Fibroblast of upper back skin (primary cell): ENCODE results near the gene CCNY.
A peak's percentile ranks its signal among the peaks of the same experiment; 100 is the strongest.
"Not testable (repeated sequence)": the region's sequence is repeated elsewhere in the genome, so short reads cannot be mapped to it uniquely, and the experiment has no call there.

Experiments
- DNase-seq: peaks from one replicate; pipeline ENCODE4 v3.0.0-alpha.2; 2013

The CCNY gene

GRCh38 chr10:35409808-35410207, 73.5 kb downstream of the CCNY start:
- no peak for DNase-seq

DNA sequence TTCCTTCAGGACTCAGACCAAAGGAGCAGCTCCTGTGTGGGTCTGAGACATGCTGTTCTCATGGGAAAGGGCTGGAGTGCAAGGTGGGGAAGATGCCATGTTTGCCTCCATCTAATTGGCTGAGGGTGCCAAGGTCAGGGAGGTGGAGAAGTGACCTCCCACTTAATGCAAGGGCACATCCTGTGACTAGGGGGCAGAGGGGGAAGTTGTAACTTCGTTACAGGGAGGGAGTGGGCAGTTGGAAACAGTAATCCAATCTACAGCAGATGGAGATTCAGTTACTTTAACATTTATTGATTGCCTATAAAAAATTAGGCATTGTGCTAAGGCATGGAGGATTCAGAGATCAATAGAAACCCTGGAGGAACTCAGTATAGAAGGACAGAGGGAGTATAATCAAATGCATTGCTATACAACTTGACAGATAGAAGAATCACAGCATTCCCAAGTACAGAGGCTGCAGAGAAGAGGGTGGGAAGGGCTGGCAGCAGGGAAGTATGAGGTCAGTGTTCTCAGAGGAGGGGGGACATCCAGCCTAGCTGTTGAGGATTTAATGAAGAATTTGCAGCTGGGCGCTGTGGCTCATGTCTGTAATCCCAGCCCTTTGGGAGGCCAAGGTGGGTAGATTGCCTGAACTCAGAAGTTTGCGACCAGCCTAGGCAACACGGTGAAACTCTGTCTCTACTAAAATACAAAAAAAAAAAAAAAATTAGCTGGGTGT, 75.9 kb downstream of the CCNY start:
- peak; percentile 41 for DNase-seq

DNA sequence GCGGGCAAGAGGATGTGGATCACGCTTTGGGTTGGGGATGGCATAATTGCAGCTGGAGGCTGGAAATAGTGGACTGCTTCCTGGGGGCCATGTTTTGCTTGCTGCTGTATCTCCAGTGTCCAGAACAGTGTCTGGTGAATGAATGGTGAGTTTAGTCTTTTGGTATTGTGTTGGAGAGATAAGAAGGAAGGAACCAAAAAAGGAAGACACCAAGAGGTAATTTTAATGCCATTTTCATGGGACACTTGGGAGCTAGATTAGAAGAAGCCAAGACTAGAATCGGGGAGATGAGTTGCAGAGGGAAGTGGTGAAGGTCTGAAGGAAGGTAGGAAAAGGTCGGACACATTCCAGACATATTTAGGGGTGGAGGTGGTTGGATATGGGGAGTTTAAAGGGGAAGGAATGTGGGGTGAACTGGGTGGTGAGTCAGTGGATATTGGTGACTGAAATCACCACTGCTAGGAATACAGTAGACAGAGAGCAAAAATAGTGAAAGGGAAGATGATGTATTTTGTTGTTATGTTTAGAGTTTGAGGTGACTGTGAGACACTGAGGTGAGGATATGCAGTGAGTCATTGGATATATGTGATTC, 76.7 kb downstream of the CCNY start:
- peak; percentile 81 for DNase-seq

GRCh38 chr10:35413985-35414861, 77.9 kb downstream of the CCNY start:
- DNase-seq, result peak; percentile 39

- no peak for DNase-seq
Measured at GRCh38 chr10:35415505-35415904, 79.2 kb downstream of the CCNY start.

DNA sequence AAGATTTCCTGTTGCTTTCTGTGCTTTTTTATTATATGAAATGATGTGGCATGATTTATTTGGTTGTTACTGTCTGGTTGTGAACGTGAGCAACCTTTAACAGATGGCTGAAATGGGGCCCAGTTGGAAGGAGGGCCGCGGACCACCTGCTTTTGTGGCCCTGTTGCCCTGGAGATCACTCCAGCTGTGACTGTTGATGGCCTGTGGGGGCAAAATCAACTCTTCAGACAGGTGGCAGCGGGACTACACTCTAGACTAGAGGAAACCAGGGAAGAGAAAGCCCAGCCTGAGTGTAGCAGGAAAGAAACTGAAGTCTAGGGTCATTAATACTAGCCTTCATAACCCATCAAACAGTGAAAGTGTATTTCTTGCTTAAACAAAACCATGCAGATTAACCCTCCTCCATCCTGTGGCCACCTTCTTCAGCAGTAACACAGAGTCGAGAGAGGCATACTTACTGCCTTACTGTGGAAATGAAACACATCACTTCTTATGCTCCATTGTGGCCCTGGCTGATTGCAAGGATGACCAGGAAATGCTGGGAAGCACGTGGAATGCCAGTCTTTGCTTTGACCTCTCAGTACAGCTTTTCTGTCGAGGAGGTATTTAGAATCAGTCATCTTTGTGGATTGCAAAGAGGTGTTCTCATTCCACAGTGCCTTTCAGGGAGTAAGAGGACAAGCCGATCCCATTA, 80.5 kb downstream of the CCNY start:
- peak; percentile 45 for DNase-seq

- DNase-seq, result no peak
Measured at GRCh38 chr10:35417313-35417625, 81.0 kb downstream of the CCNY start.

GRCh38 chr10:35417795-35418194, 81.5 kb downstream of the CCNY start:
- no peak for DNase-seq

GRCh38 chr10:35418580-35418979, 82.3 kb downstream of the CCNY start:
- not testable (repeated sequence) for DNase-seq

- DNase-seq, result no peak
Measured at GRCh38 chr10:35420044-35420443, 83.7 kb downstream of the CCNY start.

DNA sequence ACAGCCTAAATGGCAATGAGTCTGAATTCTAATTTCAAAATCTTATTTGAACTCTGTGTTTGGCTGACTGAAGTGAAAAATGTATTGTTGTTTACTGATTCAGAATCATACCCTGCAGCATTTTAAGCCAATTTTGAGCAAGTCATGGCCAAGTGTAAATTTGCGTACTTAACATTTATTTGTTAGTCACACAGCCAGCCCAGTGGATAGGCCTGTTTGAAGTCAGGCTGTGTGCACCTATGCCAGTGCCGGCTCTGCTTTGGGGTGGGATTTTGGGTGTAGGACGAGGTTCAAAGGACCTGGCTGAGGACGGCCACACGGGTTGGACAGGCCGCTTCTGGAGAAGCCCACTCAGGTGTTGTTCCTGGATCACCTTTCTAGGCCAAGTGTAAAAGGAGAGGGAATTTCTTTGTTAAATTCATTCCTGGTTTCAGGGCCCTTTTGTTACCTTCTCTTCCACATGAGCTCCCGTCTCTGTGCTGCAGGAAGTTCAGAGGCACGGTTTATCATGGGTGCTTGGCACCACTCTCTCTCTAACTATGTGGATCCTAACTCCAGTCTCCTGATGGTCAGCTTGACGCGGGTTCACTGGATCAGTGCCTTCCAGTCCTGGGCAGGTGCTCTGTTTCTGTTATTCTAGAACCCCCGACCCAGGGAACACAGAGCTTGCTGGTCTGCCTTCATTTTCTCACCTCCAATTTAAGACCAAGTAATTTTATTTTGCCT, 84.7 kb downstream of the CCNY start:
- no peak for DNase-seq

- DNase-seq, result peak; percentile 83
Measured at GRCh38 chr10:35421553-35422178, 85.4 kb downstream of the CCNY start.

- DNase-seq, result no peak
Measured at GRCh38 chr10:35422228-35422627, 85.9 kb downstream of the CCNY start.

GRCh38 chr10:35423505-35424306, 87.4 kb downstream of the CCNY start:
- DNase-seq, result peak; percentile 73

DNA sequence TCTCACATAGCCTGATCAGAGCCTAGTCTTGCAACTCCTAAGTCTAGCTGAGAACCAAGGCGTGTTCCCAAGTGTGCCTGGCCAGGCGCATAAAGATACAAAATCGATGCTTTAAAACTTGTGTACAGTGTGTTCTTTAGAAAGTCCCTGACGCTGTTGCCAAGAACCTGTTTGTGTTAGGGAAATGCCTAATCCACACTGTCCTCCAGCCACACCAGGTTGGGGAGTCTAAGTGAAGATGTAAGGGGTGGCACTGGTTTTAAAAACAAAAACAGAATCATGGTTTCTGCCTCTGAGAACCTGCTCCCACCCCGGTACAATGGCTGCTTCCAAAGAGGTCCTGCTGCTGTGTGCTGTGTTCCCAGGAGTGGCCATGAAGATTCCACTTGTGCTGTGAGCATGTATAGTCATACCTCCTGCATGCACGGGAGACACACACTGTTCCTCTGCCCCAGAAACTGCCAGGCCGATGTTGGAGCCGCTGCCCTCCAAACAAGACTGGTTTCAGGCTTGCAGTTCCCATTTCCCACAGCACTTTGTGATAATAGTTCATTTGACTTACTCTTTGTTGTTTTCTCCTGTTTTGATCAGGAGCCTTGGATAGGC, 88.5 kb downstream of the CCNY start:
- no peak for DNase-seq

- peak; percentile 45 for DNase-seq
Measured at GRCh38 chr10:35425595-35425994, 89.3 kb downstream of the CCNY start.

DNA sequence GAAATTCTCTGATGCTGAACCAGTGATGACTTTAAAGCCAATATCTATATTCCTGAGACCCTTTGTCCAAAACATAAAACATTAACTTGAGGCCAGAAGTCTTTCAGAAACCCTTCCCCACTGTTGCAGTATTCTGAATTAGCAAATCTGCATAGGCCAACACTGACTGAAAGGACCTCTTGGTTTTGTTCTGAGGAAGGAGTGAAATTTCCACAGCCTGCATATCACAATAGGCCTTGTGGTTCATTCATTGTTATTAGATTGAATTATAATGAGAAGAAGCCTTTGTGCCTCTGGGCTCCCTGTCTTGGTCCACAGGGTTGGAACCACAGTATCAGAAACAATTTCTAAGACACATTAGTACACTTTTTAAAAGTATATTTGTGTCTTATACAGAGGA, 90.3 kb downstream of the CCNY start:
- DNase-seq, result no peak

GRCh38 chr10:35427543-35427942, 91.2 kb downstream of the CCNY start:
- DNase-seq, result no peak

DNA sequence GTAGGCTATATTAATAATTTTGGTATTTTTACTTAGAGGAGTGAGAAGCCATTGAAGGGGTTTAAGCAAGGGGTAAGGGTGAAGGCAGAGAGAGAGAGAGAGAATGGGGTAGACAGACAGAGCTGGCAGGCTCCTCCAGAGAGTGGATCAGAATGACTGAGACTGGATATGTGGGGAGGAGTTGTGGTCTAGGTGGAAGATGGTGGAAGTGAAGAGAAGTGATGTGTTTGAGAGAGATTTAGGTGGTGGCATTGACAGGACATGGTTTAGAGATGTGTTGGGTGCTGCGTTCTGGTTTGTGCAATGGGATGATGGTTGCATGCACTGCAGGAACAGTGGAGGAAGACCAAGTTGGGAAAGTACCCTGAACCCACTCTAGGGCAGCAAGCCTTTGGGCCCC, 92.2 kb downstream of the CCNY start:
- DNase-seq, result no peak

- no peak for DNase-seq
Measured at GRCh38 chr10:35432781-35433338, 96.6 kb downstream of the CCNY start.
